ENCODE data around the gene APCDD1.
"Not testable (repeated sequence)": the region's sequence is repeated elsewhere in the genome, so short reads cannot be mapped to it uniquely, and the experiment has no call there.

APCDD1 gene

DNA sequence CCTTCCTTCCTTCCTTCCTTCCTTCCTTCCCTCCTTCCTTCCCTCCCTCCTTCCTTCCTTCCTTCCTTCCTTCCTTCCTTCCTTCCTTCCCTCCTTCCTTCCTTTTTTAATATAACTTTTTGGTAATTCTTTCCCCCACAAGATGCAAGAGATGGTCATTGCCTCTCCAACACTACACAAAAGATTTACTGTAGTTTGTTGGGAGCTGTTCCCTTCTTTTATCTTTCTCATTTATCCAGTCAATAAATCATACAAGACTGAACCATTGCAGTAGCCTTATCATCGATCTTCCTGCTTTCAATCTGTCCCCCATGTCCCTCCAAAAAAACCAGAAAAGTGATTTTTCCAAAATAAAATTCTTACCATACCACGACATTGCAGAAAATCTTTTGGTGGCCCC lies 8.2 kb downstream of the APCDD1 start:
- DNase-seq (ENCODE audit: low read depth), result no peak

DNA sequence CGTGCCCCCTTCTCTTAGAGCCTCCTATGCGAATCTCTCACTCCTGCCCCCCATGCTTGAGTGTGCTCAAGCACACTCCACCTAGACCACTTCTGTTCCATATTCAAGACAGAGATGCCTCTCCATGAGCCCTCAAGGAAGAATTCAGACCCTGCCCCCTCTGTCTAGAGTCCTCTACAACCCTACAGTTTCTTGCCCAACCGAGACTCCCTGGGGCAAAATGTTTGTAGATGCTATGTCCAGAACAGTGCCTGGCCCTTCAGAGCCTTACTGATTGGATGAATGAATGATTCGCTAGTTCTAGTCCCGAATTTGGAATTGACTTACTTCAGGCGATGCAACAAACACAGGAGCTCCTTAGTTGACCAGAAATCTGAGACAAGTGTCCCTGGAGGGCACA lies 8.7 kb downstream of the APCDD1 start:
- no peak for DNase-seq (ENCODE audit: low read depth)

DNA sequence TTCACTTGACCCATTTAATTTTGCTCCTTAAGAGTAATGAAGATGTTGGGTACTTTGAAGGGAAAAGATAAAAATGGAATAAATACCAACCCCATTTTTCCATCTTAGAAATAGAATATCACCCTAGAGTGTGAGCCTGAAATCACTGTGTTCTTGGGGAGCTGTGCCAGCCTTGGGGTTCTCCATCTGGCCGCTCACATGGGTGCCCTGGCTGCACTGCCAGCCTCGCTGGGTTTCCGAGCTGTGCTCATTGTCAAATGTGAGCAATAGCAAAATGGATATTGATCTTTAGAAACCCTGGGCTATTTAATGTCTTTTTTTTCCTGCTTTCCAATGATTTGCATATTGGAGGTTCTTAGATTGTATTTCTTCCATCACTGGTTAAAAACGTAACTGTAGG lies 9.3 kb downstream of the APCDD1 start:
- DNase-seq (ENCODE audit: low read depth), result no peak

DNA sequence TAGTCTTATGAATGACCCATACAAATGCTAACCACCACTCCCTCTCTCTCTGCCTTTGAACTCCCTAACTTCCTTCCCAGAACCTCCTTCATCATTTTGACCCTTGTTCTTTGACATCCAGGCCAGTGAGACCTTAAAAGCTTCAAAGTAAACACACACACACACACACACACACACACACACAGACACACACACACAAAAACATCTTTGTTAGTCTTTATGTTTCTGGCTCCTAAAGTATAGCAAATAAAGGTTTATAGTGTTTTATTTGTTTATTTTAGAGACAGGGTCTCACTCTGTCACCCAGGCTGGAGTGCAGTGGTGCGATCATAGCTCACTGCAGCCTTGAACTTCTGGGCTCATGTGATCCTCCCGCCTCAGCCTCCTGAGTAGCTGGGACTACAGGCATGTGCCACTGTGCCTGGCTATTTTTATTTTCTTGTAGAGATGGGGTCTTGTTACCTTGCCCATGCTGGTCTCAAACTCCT lies 9.8 kb downstream of the APCDD1 start:
- DNase-seq (ENCODE audit: low read depth), result not testable (repeated sequence)

DNA sequence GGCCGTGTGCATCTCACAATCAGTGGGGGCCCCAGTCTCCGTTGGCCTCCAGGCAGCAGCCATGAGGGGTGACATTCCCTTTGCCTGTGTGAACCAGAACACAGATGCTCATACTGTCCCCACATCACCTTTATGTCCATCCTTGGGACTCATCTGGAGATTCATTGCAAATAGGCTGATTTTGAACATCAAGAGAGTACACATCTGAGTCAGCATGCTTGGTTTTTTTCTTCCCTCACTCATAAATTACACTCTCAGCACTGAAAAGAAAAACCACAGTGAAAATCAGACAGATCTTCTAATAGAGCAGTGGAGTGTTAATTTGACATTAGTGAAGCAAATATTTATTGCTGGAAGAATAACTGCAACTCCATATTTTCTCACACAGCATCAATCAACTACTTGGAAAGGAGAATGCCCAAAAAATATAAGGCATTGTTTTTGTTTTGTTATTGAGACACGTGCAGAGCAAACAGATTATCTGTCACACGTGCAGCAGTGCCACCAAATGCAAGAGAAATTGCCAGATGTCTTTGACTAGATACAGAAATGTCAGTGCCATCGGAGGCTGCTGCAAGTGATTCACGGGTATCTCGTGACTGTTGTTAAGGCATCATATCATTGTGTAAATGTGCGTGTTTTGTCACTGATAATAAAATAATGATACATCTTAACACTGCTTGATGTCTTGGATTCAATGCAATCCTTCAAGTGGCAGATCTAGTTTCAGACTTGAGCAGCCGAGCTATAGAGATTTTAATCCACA lies 10.9 kb downstream of the APCDD1 start:
- no peak for DNase-seq (ENCODE audit: low read depth)

DNA sequence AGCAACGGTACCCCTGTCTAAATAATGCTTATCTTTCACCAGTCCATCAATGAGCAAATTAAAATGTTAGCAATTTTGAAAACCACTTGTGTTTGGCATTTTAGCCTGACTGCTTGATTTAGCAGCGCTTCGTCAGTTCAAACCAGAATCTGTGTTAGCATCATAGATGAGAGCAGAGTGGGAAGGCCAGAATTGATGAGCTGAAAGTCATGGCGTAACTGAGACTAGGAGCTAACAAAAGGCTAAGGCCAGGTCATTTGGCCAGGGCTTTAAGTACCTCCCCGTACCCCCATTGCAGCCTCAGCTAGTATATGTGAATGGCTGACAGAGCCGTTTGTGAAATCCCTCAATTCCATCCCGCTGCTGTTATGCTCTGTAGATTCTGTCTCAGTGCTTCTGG lies 16.0 kb downstream of the APCDD1 start:
- DNase-seq (ENCODE audit: low read depth), result no peak

DNA sequence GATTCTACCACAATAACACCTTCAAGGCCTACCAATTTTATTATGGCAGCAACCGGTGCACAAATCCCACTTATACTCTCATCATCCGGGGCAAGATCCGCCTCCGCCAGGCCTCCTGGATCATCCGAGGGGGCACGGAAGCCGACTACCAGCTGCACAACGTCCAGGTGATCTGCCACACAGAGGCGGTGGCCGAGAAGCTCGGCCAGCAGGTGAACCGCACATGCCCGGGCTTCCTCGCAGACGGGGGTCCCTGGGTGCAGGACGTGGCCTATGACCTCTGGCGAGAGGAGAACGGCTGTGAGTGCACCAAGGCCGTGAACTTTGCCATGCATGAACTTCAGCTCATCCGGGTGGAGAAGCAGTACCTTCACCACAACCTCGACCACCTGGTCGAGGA lies 17.1 kb downstream of the APCDD1 start:
- DNase-seq (ENCODE audit: low read depth), result no peak

DNA sequence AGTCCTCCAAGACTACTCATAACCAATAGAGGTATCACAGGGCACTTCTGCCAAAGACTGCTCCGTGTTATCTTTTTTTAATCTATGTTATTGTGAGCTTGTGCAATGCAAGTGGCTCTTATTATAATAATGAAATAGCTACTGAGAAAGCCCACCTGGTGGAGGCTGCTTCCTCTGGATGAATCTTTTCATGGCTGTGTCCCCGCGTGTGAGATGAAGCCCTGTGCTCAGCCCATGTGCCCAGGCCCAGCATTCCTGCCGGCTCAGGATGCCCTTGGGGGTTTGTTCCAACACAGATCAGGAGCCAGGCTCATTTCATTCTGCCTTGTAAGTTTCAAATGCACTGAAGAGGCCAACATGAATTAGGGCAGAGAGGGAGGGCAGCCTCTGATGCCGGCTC lies 18.7 kb downstream of the APCDD1 start:
- no peak for DNase-seq (ENCODE audit: low read depth)

DNA sequence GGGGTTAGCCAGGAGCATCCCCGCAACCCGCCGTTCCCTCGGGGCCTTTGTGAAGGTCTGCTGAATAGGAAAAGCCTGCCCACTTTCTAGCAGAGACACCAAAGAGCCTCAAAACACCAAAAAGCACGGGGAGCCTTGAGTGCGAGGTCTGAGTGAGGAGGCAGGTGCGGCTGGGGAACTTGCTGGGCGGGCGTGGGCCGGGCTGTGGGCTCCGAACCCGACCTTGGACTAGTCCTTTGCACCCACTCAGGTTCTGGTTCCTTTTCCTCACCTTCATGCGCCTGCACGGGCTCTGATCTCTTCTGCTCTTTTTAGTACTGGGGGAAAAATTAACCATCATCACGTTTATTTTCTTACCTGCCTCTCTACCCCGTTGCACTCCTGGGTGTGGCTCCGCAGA lies 19.9 kb downstream of the APCDD1 start:
- DNase-seq (ENCODE audit: low read depth), result no peak

DNA sequence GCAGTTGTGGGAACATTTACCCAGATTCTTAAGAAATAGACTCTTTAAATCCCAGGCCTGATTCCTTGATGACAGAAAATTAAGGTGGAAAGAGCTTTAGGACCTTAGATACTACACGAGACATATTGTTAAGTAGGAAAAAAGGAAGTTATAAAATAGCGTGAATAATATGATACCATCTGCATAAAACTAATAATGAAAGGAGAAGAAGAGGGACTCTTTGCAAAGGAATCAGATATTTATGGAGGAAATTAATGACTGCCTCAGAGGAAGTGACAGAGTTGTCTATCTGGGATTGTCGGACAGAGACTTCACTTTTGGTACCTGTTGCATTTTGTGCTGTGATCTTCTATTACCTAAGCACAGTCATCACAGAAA lies 20.8 kb downstream of the APCDD1 start:
- DNase-seq (ENCODE audit: low read depth), result no peak

DNA sequence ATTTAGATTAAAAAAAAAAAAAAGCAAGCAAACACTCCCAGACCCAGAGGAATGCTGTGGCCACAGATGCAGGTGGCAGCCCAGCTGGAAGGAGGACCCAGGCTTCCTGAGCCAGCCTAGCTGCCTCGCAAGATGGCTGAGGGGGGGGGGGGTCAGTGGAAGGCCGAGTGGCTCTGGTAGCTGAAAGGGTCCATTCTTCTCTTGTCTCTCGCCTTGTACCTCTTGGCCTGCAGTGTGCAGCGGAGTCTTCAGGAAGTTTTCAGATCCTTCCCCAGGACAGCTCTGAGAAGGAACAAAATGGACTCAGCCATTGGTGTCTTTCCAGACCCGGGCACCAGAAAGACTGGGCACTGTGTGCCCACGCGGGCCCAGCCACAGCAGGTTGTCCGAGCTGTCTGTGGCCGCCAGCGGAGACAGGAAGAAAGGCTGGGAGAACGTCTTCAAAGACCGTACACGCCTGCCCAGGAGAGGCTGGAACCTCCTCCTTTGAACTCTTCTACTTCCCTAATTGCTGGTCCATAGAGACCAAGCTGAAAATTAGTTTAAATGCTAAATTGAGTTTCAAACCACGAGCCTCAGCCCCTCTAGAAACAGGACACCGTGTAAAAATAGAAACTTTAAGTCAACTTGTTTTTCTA lies 21.3 kb downstream of the APCDD1 start:
- no peak for DNase-seq (ENCODE audit: low read depth)

DNA sequence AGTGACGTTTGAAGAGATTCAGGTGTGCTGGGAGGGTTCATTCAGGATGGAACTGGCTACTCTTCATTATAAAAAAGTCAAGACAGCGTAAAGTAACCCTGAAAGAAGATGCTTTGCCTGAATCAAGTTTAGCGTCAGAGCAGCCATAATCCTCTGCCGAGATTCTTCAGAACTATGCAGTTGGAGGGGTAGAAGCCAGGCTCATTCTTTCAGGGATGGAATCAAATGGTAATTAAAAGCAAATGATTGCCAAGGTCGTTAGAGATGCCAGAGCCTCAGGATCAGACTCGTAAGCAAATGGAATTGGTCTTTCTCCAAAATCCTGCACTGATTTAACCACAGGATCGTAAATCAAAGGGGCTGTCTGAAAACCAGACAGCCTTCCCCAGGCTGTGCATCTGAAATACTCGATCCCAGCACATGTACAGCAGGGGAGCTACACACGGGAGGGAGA lies 21.9 kb downstream of the APCDD1 start:
- DNase-seq (ENCODE audit: low read depth), result peak; percentile 14

DNA sequence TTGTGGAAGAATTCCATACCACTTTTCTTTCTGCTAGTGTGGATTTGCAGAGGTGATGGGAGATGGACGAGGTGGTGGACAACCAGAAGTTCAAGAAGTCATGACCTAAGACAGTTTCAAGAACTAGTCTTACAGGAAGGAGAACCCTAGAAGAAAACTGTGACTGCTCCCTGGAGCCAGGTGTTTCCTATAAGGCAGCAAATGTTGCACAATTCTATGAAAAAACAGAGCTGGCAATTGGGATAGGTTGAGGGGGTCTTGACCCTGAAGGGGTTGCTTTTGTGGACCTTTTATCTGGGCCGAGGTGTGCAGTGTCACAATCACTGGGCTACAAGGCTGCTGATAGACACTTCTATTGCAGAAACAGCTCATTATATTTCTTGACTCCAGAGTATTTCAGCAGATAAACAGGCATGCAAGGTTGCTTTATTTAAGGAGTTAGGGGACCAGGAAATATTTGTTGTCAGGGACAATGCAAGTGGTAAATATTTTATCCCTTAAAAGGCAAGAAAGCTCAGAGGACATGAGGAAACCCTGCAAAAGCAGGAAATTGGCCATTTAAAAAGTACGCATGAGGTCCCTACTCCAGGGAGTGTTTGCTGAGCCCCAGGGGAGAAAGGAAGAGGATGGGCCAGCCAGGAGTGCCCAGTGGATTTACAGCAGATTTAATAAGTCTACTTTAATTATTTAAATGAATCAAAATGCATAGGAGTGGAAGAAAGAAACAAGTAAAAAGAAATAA lies 22.9 kb downstream of the APCDD1 start:
- DNase-seq (ENCODE audit: low read depth), result no peak

DNA sequence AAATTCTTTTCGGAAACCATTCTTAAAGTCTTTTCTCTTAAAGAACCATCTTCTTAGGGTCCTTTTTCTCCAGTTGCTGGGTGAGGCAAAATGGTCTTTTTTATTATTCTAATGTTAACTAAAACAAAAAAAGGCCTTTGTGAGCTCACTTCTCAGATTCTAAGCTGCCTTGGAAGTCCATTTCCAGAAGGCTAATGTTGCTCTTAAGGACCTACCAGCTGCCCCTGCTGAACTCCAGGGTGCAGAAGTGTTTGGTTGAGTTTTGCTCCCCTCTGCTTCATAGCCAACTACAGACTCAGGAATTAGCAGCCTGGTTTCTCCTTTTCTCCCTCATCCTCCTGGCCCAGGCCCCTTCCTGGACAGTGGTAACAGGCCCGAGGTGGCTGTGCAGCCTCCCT lies 23.4 kb downstream of the APCDD1 start:
- no peak for DNase-seq (ENCODE audit: low read depth)

DNA sequence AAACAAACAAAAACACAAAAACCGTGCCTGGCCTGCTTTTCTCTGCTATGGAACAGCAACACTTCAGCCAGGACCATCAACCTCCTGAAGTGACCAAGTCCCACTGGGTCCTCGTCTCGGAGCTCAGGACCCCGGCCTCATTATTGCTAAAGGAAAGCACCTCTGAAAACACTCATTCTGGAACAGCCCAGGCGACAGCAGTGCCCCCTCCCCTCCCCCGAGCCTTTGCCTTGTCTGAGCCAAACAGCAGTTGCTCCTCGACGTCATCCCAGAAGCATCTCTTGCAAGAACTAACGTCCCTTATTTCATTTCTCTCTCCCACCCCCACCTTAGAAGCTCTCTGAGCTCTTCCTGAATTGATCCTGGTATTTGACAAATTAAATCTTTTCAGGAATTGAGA lies 27.4 kb downstream of the APCDD1 start:
- no peak for DNase-seq (ENCODE audit: low read depth)

DNA sequence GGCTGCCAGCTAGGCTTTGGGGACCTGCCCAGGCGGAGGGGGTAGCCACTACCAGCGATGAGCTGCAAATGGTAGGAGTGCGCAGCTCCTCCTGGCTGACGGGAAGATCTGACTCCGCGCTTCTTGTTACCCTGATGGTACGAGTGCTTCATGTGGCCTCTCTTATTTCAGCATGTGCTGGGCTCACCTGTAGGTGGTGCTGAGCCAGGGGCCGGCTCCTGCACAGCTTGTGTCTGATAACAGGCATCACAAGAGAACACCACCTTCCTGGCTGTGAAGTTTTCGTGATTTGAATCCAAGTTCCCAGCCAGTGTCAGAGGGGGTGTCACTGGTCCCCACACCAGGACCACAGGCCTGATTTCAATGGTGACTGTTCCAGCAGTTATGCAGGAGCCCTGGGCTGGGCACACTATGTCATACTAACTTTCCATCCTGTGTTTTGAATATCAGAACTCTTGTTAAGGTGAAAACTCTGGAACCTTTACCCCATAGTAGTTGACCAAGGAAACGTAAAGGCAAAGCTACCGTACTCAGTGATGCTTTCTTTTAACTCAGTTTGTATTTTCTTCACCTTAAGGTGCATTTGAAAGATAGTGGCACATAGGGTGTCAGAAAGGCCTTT lies 28.0 kb downstream of the APCDD1 start:
- DNase-seq (ENCODE audit: low read depth), result no peak

DNA sequence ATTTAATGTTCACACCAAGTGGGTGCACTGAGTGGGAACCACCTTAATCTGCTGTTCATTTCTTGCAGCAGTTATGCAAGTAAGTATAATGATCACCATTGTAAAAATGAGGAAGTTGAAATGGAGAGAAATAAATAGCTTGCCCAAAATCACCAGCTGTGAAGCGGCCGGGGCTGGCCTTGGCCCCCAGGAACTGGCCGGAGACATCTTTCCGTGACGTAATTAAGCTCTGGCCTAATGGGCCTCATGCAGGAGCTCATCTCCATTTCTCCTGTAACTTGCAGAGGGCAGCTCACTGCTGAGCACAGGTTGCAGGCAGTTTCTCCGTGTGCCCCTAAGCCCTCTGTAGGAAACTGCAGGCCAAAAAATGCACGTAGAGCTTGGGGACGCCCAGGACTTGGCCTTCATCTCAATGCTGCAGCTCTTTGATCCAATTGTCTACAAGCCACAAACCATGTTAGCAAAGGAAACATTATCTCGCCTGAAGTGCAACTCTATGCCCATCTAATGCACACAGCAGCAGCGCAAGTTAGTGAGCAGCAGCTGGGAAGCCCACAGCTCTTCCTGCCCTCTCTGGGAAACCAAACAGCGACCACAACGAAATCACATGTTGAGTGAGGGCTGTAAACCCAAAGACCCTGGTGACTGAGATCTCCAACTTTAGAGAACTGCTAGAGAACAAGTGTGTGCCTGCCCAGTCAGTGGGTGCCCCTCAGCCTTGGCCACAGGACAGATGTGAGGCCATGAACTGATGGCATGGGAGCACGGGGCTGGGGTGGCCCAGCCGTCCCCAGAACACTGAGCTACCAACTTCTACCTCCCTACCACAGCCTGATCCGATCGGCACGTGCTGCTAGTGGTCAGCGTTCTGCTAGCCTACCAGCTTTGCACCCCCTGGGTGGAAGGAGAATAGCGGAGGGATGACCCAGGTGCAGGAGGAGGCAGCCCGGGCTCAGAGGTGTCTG lies 28.8 kb downstream of the APCDD1 start:
- DNase-seq (ENCODE audit: low read depth), result no peak

DNA sequence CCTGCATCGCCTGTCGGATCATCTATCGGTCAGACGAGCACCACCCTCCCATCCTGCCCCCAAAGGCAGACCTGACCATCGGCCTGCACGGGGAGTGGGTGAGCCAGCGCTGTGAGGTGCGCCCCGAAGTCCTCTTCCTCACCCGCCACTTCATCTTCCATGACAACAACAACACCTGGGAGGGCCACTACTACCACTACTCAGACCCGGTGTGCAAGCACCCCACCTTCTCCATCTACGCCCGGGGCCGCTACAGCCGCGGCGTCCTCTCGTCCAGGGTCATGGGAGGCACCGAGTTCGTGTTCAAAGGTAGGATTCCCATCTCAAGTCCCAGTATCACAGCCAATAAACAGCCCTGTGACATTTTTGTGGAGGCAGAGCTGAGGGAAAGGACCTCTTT lies 31.0 kb downstream of the APCDD1 start:
- DNase-seq (ENCODE audit: low read depth), result no peak

DNA sequence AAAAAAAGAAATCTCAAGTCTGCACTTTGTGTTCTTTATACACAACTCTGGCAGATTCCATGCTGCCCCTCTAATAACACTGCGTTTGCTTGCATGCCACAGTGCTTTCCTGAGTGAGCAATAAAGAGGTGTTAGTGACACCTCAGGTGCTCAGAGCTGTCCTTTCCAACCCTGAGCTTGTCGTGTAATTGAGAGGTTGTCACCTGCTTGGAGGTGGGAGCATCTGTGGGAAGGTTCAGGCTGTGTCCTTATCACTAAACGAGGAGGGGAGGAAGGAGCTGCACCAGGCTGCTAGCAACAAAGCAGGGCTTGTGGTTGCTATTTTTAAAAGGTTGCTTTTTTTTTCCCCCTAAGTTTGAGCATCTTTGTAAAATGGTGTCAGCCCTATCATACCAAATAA lies 31.9 kb downstream of the APCDD1 start:
- DNase-seq (ENCODE audit: low read depth), result no peak

DNA sequence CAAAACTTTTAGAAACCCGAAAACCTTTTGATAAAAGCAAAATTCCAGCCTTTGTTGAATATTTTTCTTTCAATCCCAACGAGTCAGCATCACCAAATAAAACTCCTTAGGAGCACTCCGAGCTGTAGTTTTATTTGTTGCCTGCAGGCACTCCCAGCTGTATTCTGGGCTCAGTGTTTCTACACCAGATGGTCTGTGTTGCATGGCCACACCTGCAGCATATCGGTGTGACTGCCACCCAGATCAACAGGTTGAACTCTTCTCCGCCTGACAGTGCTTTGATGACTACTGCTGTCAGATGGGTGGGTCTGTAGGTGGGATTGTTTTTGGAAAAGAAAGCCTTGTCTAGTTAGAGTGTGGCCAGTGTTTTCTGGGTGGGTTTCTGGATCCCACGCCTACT lies 32.7 kb downstream of the APCDD1 start:
- no peak for DNase-seq (ENCODE audit: low read depth)

DNA sequence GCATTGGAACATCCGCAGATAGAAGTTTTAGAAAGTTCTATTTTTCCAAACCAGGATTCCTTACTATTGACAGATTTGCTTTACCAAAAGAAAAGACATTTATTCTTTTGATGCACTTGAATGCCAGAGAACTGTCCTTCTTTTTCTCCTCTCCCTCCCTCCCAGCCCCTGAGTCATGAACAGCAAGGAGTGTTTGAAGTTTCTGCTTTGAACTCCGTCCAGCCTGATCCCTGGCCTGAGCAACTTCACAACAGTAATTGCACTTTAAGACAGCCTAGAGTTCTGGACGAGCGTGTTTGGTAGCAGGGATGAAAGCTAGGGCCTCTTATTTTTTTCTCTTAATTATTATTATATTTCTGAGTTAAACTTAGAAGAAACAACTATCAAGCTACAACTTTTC lies 33.6 kb downstream of the APCDD1 start:
- DNase-seq (ENCODE audit: low read depth), result no peak

Measured in fibroblast of the conjunctiva (primary cell).